HepG2 (cell line): ENCODE data around the gene MED12L. TPM values are rescaled to one million over a fixed set of nuclear protein-coding genes. Genes with fewer than 3 reads are reported as not detected.

Experiments used
- HMG20A ChIP-seq: IDR thresholded peaks from 2 replicates; pipeline ENCODE4 v1.6.1; 2016; ENCODE audit warnings: borderline replicate concordance
- KAT8 ChIP-seq: IDR thresholded peaks from 2 replicates; pipeline ENCODE4 v1.6.1; 2016; ENCODE audit warnings: missing genetic modification reagents, missing compliant biosample characterization
- KLF12 ChIP-seq: sonication (generic); formaldehyde crosslinking; IDR thresholded peaks from 2 replicates; pipeline ENCODE4 v1.4.0; 2020; ENCODE audit warnings: missing genetic modification reagents, borderline replicate concordance
- PAXIP1 ChIP-seq: sonication (generic); formaldehyde crosslinking; conservative IDR thresholded peaks from 2 replicates; pipeline ENCODE4 v1.4.0; 2020; ENCODE audit warnings: mild to moderate bottlenecking, missing genetic modification reagents, moderate library complexity
- RFX1 ChIP-seq: fragments of 450-650 bp; IDR thresholded peaks from 2 replicates; pipeline ENCODE4 v1.6.1; 2017
- ZBTB4 ChIP-seq: sonication (generic); formaldehyde crosslinking; IDR thresholded peaks from 2 replicates; pipeline ENCODE4 v1.4.0; 2020; ENCODE audit warnings: missing genetic modification reagents, mild to moderate bottlenecking, borderline replicate concordance
- ZNF280D ChIP-seq: sonication (generic); formaldehyde crosslinking; IDR thresholded peaks from 2 replicates; pipeline ENCODE4 v1.5.1; 2020; ENCODE audit warnings: mild to moderate bottlenecking, missing genetic modification reagents
- ZNF496 ChIP-seq: sonication (generic); formaldehyde crosslinking; IDR thresholded peaks from 2 replicates; pipeline ENCODE4 v1.8.1; 2023; ENCODE audit warnings: mild to moderate bottlenecking, moderate library complexity, missing genetic modification reagents; ENCODE audit not compliant: insufficient replicate concordance
- ZNF709 ChIP-seq: sonication (generic); formaldehyde crosslinking; IDR thresholded peaks from 2 replicates; pipeline ENCODE4 v1.5.0; 2020; ENCODE audit warnings: mild to moderate bottlenecking, missing genetic modification reagents
- polyA plus RNA-seq, 8 experiments: library from polyadenylated mRNA; depleted of rRNA in 3 of 8; stranded (reverse) in 7 of 8; unstranded in 1 of 8; fragments of >200 nt; fragmentation: Illumina TruSeq in 4 of 8; extraction: Trizol in 4 of 8; gene quantifications; 2 replicates each; pipeline versions ENCODE4 v1.2.1 to v1.2.3, GENCODE V29; 2011 to 2016; ENCODE audit warnings: low read depth in 4 of 8, missing spikeins in 1 of 8, mixed read lengths in 1 of 8; ENCODE audit not compliant: insufficient read depth in 1 of 8
- total RNA-seq, 5 experiments: library from RNA; depleted of rRNA; stranded (reverse); fragments of >200 nt; fragmentation: Illumina TruSeq; extraction: Trizol; gene quantifications; 2 replicates each; pipeline ENCODE4 v1.2.3, GENCODE V29; 2016; ENCODE audit warnings: low read depth in 1 of 5

The MED12L gene
- total and polyA plus RNA-seq, 2 of the 13 experiments (the other 11 are each of a cell fraction or from before 2014, with no cell fraction given): 0.07 to 0.64 TPM

- TF ChIP-seq RFX1: no peak
- peak; percentile 85; the same call in 1 of the 2 replicates for TF ChIP-seq HMG20A (CRISPR knock-in tag)
- no peak for TF ChIP-seq ZNF709 (CRISPR knock-in tag)
- TF ChIP-seq KLF12 (CRISPR knock-in tag): no peak
- TF ChIP-seq KAT8 (CRISPR knock-in tag): peak; percentile 48; the same call in 1 of the 2 replicates
- peak; percentile 69 for TF ChIP-seq PAXIP1
- TF ChIP-seq ZBTB4 (CRISPR knock-in tag): no peak
- TF ChIP-seq ZNF280D (CRISPR knock-in tag): no peak
- TF ChIP-seq ZNF496 (CRISPR knock-in tag): no peak
Measured at GRCh38 chr3:151283907-151284461, 198.5 kb downstream of the MED12L start (continued).
